Right kidney (tissue), 1 donor: ENCODE data around the gene HOXB1.
A peak's percentile ranks its signal among the peaks of the same experiment; 100 is the strongest.

ENCODE experiments used
- DNase-seq: peaks from one replicate; pipeline ENCODE4 v3.0.0-alpha.2; 2016

The HOXB1 gene

GRCh38 chr17:48554412-48555257, 23.8 kb upstream of the HOXB1 start:
- DNase-seq: peak; percentile 78

GRCh38 chr17:48553826-48554225, 23.0 kb upstream of the HOXB1 start:
- peak; percentile 59 for DNase-seq

GRCh38 chr17:48553190-48553547, 22.4 kb upstream of the HOXB1 start:
- no peak for DNase-seq

DNA sequence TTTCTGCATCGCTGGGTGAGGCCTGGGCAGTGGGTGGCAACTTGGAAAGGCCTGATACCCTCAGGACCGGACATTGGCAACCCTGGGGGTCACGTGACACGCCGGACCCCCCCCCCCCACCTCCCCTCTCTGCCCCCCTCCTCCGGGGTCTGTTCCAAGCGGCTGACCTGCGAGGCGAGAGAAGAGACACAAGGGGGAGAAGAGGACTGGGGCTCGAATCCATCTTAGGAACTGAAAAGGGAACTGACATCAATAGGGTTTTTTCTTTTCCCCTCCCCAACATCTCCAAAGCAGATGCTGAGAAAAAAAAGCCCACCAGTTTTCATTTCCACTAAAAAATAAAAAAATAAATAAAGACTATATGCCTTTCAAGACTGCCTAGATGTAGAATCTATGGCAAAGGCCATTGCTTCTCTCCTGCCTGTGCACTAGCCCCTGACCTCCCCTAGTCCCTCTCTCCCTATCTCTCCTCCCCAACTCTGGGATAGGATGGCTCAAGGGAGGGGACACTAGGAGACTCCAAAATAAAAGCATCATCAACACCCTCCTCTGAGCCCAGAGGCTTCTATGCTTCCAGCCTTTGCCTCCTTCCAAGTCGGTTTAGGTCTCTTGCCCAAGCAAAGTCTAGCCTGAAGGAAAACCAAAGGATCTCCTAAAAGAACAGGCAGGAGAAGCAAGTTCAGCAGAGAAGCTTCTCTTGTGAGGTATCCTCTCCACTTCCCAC, 21.8 kb upstream of the HOXB1 start:
- DNase-seq: peak; percentile 77

DNA sequence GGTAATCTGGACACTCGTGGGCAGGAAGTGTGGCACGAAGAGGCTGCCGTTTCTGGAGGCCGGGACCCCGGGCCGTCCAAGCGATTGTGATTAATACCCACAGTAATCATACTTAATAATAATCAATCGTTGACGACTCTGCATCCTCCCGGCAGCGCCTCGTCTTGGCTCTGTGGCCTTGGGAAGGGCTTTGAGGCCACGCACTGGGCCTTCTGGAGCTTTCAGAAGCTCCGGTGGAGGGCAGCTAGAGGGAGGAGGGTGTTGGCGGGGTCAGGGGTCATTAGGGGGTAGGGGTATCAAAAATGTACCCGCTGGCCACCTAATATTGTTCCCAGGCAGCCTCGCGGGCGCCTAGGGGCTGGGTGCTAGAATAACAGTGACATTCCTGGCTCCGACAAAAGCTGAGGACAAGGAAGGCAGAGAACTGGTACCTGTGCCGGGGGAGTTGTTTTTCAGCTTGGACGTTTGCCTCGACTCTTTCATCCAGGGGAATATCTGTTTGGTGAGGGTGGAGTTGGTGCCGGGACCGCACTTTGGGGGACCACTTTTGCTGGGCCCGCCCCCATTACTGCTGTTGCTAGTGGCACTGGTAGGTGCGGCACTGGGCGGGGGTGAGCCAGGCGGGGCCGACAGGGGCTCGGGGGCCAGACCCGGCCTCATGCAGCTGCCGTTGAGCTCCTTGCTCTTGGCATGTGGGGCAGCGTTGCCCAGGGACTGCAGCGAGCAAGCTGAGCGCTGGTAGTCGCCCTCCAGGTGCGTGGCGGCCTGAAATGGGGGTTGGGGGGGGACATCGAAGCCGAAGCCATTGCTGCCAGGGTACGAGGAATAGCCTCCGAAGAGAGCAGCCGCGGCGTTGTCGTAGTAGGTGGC, 21.0 kb upstream of the HOXB1 start:
- peak; percentile 67 for DNase-seq

DNA sequence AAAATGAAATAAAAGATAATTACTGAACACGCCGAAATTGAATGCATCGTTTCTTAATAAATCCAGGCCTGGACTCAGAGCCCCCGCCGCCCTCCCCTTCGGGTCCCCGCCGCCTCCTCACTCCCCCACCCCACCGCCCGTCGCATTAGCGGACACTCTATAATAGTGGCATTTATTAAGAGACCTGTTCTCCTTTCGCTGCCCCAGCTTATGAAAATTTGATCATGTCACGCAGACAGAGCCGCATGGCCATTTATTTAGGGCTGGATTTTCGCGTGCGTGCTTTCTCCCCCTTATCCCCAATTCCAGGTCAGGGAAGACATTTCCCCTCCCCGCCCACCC, 20.4 kb upstream of the HOXB1 start:
- no peak for DNase-seq

DNA sequence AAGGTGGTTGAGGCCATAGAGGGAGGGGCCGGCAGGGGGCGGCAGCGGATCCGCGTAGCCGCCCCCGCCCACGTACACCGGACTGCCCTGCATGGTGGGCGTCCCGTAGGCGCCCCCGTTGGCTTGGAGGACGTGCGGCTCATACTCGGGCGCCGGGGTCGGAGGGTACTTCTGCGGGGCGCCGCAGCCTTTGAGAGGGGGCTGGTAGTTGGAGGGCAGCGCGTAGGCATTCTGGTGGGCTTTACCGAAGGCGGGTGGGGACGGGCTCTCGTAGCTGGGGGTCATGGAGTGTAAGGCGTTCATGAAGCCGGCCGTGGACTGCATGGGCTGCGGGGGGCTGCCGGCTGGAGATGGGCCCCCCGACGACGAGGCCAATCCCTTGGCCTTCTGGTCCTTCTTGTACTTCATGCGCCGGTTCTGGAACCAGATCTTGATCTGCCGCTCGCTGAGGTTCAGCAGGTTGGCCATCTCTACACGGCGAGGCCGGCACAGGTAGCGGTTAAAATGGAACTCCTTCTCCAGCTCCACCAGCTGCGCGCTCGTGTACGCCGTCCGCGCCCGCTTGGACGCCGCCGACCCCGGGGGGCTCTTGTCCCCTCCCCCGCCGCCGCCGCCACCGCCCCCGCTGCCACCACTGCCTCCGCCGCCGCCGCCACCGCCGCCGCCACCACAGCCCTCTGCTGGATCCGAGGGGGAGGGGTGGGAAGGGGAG, 19.8 kb upstream of the HOXB1 start:
- DNase-seq: peak; percentile 72

DNA sequence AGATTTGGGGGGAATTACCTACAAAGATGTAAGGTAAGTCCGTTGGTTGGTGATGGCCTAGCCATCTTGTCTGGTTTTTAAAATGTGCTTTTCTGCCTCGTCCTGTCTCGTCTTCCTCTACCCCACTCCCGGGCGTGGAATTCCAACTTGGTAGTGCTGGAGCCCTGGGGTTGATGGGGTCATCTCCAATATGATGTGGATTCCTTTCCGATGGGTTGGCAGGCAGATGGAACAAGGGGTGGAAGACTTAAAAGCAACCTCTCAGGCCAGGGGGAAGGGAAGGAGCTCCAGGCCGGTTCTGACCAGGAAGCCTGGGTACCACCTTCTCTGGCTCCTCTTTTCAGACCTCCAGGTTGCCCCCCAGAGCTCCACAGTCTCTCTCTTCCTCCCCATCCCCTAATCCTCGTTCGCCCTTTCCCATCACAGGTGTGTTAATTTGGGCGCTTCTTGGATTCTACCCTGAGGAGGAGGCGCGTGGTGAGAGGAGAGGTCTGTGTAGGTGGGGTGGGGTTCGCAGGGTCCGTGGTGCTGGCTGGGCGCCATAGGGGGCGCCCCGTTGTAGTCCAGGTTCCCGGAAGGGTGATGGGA, 19.2 kb upstream of the HOXB1 start:
- DNase-seq: no peak

DNA sequence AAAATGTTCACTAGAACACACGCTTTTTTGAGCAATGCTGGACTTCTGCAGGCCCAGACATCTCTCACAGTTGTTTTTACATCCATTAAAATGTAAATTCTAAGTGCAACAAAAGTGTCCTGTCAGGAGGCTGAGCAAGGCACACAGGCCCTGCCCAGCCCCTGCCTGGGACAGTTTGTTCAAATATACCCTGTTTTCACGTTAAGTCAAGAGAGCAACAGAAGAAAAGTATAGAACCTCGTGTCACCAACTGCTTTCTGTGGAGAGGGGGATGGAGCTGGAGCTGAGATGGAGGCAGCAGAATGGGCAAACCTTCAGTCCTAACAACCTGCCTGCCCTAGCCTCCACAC, 18.4 kb upstream of the HOXB1 start:
- peak; percentile 45 for DNase-seq

- DNase-seq: peak; percentile 50
Measured at GRCh38 chr17:48548523-48549280, 17.9 kb upstream of the HOXB1 start.

- no peak for DNase-seq
Measured at GRCh38 chr17:48547808-48548522, 17.2 kb upstream of the HOXB1 start.

GRCh38 chr17:48546924-48547807, 16.4 kb upstream of the HOXB1 start:
- DNase-seq: peak; percentile 76

DNA sequence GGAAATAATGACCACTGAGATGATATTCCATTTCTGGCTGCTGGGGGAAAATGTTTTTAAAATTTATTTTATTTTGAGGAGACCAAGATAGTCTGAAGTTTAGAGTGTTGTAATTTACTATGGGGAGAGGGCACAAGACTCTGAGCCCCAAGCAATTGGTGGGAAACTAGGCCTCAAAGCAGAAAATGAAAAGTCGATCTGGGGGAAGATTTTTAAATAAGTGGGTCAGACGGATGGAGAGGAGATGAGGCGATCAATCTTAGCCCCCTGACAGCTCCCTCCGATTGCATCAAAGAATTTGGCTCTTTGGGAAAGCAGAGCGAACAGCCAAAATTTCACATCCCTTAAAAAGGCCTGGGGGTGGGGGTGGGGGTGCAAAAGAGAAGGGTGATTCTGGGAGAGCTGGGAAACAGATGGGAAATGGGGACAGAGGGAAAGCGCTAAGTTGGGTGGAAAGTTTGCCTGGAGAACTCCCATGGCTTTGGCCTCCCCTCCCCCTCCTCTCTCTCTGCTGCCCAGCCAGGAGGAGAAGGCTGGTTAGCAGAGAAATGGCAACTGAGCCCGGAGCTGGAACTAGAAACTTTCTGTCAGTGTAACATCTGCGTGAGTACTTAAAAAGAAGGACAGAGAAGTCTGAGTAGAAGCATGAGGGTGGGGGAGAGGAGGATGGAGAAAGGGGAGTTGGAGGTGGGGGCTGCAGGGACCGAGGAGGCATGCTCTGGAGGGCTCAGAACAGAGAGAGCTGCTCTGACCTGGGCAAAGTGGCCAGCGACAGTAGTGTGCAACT, 15.5 kb upstream of the HOXB1 start:
- DNase-seq: peak; percentile 69

- DNase-seq: no peak
Measured at GRCh38 chr17:48545539-48545938, 14.7 kb upstream of the HOXB1 start.

DNA sequence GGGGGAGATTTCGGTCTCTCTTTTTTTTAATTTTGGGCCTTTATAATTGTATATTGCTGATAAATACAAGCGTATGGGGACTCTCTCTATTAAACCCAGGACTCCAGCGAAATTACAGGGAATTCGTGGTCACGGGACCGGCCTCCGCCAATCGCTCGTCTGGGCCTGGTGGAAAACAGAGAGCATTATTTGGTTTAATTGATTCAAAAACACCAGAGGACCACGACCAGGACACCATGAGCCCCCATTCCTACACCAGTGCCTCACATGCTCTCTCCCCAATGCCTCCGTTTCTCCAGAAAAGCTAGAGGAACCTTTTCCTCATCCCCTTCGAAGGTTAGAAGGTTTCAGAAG, 14.2 kb upstream of the HOXB1 start, which contains the start of gene HOXB2:
HOXB2 (minus strand) TSS at position 88 of the 354 bp plus-strand sequence. CDS start 198 bp downstream, outside the sequence.
- peak; percentile 78 for DNase-seq

DNA sequence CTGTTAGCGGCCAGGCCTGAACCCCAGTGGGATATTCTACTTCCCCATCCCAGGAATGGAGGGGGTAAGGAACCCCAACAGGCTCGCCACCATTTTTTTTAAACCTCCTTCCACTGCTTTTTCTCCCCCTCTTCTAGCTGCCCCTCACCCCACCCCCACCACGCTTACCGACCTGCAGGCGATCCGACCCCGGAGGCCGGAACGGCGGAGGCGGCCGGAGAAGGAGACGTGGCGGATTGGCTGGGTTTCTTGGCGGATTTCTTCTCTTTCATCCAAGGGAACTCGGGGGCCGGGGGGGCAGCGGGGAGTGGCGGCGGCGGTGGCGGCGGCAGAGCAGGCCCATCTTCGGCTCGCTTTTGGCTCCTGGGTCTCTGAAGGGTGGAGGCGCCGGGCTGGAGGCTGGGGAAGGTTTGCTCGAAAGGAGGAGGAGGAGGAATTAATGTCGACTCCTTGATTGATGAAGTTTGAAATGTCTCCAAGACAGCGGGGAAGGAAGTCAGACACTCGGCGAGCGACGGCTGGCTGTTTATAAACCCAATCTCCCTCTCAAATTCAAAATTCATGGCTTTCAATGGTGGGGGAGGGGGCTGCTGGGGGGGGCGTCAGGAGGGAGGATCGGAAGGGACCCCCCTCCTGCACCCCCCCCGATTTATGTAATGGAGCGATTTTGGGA, 13.7 kb upstream of the HOXB1 start:
- DNase-seq: peak; percentile 78

GRCh38 chr17:48543854-48544348, 13.1 kb upstream of the HOXB1 start:
- peak; percentile 79 for DNase-seq
